Tongue (tissue), 2 donors: ENCODE results near the gene DLD. TPM values are rescaled to one million over a fixed set of nuclear protein-coding genes. Genes with fewer than 3 reads are reported as not detected.
"Not testable (repeated sequence)": the region's sequence is repeated elsewhere in the genome, so short reads cannot be mapped to it uniquely, and the experiment has no call there.

Experiments
- DNase-seq: peaks from one replicate; pipeline ENCODE4 v3.0.0-alpha.2; 2015
- total RNA-seq: library from RNA; depleted of rRNA; stranded (reverse); fragments of >200 nt; gene quantifications from one replicate; pipeline ENCODE4 v1.2.3, GENCODE V29; 2014

DLD gene
- total RNA-seq, 1 donor from 2014 or later: 173 TPM

- no peak for DNase-seq
Measured at GRCh38 chr7:107917763-107918651, 27.0 kb downstream of the DLD start.

- no peak for DNase-seq
Measured at GRCh38 chr7:107918948-107919347, 28.0 kb downstream of the DLD start.

DNA sequence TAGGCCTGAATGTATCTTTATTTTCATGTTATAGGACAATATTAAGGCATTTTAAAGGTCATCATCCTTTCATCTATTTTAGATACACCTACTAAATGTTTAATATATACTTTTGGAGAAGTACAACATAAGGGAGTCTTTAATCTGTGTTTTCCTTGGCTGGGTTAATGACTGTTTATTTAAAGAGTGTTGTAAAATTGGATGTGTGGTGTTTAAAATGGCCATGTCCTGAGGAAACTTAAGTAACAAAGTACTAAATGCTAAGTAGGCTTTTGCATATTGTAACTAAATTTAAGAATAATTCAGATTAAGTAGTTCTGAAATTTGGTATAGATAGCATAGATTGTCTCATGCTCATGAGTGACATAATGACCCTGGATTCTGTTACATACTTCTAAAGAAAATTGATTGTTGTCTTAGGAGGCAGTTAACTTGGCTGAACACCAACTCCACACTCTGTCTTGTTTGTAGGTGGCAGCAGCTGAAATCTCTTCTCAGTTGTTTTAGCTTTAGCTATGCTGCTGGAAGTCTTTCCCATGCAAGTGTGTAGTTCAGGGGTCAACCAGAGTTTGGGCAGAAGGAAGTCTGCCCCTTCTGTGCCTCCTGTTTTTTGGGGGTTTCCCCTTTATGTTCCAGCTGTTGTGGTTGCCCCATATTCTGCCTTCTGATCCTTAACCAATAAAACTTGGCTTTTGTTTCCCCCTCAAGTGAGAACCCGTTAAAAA, 29.2 kb downstream of the DLD start:
- peak; percentile 44 for DNase-seq

GRCh38 chr7:107921826-107922225, 30.8 kb downstream of the DLD start:
- not testable (repeated sequence) for DNase-seq

DNA sequence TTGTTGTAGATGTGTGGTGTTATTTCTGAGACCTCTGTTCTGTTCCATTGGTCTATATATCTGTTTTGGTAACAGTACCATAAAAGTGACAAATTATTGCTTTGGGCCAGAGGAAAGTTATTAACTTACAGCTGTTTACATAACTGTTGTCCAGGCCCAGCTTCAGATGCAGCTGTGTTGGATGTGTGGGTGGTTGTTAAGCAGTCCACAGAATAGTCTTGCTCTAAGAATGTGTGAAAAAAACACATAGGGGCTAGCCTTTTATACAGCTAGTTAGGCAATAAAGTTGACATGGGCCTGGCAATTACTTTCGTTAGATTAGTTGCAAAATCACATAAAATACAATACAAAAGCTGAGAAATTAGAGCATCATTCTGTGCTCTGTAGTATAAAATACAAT, 31.9 kb downstream of the DLD start:
- DNase-seq: no peak

GRCh38 chr7:107924841-107925504, 34.0 kb downstream of the DLD start:
- no peak for DNase-seq

DNA sequence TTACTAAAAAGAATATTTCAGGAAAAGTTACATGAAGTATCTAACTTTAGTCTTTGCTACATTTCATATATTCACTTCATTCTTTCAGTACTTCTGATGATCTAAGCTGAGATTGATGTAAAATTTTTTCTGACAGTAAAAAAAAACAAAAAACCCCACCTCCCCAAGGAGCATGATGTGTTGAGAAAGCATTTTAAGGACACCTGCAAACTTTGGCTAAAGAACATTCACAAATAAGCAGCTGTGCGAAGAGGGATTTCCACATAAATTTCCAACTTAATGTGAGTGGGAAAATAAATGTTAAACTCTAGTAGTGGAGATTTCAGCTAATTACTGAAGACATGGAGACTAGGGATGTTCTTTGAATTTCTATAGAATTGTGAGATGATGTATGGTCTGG, 35.5 kb downstream of the DLD start:
- DNase-seq: peak; percentile 73

DNA sequence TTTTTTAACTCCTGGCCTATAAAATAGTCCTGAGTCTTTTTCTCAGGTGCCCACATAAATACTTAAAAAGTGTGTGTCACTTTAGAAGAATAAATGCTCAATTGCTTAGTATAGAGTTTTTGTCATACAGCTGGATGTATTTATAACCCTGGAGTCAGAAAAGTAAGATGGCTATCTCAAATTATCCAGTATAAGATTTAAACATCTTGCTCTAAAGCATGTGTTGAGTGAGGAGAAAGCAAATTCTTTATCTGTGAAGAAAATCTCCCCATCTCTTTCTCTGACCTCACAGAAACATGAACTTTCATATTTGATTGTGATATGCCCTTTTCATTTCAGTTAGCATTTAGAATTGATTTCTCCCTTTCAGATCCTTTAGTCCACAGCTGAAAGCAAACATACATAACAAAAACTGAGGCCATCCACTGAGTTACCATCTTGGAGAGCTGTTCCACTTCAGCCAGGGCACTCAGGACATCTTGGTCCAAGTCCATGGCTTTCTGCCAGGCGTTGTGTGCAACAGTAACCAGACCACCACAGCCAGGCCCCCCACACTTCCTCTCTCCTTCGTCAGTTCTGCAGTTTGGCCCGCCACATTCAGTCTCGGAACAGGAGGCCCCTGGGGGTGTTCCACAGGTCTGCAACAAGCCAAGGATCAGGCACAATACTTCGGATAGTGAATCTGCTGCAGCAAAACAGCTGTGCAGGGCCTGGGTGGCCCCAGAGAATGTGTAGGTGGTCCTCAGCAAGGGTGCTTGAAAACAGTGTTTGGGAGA, 40.9 kb downstream of the DLD start:
- DNase-seq: peak; percentile 56

GRCh38 chr7:107932805-107933204, 41.8 kb downstream of the DLD start:
- DNase-seq: no peak

GRCh38 chr7:107933386-107934013, 42.5 kb downstream of the DLD start:
- DNase-seq: peak; percentile 41

DNA sequence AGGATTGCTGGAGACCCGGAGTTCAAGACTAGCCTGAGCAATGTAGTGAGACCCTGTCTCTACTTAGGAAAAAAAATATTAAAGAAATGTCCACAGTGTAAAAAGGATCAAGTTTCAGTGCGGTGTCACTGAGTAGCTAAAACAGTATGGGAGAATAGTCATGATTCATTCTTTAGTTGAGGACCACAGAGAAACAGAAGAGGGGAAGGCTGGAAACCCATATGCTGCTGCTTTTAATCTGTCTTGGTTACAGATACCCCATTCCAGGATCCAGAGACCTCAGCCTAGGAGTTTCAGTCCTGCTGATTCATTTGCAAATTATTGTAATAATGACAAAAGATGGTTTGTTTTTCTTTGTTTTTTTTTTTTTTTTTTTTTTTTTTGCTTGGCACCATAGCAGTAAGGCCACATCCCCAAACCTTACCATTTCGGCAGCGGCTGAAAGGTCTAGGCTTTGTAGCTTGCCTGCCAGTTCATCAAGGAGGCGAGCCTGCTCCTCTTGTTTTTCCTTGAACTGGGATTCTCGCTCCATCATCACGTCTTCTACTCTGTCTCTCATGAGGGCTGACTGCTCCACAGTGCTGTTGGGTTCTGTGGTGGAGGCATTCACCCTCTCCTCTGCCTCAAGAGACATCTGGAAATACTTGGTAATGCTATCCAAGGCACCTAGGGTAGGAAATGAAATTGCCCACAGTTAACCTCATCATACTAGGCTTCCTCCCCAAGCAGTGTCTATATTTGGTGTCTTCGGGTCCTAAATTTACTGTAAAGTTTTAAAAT, 44.2 kb downstream of the DLD start:
- no peak for DNase-seq

GRCh38 chr7:107936312-107936711, 45.3 kb downstream of the DLD start:
- DNase-seq: no peak

DNA sequence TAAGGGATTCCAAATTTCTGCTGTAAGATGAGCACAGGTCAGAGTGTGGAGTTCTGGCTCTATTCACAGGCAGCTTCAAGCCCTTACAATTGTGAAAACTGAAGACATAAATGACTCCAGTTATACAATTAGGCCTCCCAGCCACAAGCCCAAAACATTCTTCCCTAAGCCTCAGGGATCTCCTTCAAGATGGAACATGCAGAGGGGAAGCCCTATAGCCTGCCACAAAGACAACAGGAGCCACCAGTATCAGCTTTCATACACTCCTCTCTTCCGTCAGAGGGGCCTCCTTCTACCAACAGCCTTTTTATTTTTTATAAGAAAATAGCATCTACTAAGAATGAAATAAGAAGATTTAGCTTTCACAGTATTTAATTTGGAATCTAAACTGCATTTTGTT, 46.5 kb downstream of the DLD start:
- DNase-seq: peak; percentile 84

DNA sequence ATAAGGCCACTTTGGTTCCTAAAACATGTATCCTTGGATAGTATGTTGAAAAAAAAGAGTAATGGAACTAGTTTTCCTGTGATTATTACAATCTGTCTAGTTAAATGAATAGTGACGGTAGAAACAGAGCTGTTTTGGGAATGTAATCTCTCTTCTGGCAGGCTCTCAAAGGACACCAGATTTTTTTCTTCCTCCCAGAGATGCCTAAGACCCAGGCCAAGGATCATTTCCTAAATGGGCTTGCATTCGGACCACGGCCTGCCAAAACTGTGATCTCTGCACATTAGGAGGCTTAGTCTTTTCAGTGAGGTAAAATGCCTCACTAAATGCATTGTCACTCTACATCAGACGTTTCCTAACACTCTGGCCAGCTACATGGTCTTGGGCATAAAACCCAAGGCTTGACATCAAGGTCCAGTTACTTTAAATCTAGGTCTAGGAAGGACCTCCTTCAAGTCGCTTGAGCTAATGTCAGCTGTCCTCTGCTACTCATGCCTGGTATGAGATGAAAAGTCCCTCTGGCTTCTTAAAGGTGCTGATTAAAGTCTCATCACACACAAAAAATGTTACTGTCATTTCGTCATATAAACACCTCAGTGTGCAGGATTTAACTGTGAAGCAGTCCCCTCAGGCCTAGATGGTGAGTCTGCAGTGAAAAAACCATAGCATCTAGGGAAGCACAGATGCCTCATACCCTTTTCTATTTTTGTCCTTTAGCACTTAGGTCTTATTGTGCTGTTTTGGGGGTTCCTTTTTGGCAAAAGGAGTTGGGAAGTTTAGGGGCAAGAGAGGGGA, 47.7 kb downstream of the DLD start:
- peak; percentile 73 for DNase-seq

- peak; percentile 50 for DNase-seq
Measured at GRCh38 chr7:107939573-107940489, 48.8 kb downstream of the DLD start.

- no peak for DNase-seq
Measured at GRCh38 chr7:107940951-107941350, 50.0 kb downstream of the DLD start.

- no peak for DNase-seq
Measured at GRCh38 chr7:107943018-107943417, 52.0 kb downstream of the DLD start.

DNA sequence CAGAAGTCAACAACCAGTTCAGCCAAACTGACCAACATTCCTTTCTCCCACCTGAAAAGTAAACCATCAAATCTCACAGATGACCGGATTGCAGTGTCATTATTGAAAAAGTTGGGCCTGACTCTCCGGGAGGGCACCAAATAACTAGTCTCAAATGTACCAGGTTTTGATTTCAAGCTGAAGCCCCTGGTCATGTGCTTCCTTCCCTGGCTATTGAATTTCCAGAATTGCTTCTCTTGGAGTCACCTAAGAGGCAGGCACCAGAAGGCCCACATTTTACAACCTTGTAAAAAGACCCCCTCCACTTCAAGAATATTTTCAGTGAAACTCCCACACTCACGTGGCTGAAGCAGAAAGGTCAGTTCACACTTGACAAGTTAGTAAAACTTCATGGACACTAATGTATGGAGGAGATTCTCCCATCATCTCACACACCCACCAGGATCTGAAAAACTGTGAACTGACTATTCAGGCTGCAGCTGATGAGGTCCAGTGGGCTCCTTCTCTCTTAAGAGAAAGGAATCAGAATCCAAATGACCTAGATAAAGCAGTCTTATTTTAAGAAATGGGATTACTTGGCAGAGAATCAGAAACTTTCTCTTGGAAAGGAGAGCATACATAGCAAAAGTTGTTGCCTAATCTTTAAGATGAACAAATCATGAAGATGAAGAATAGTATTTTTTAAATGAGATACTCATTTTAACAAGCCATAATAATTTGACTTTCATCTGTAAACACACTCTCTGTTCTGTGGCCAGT, 53.6 kb downstream of the DLD start:
- no peak for DNase-seq
